Body of pancreas (tissue), 4 donors: ENCODE results near the gene RIPOR2.

Source experiments
- POLR2A ChIP-seq, 3 donors: fragments of 450-650 bp; IDR thresholded peaks; one replicate each; pipeline ENCODE4 v1.6.1; 2016; ENCODE audit warnings: antibody characterized with exemption in 3 of 3, mild to moderate bottlenecking in 2 of 3
- TF ChIP-seq, protein P1 (sequence below), 7 experiments: fragments of 450-650 bp in 4 of 7; fragments of 200-600 bp in 3 of 7; sonication (generic) in 3 of 7; IDR thresholded peaks; one replicate each; pipeline ENCODE4 v1.5.1; 2016 to 2019; ENCODE audit warnings: antibody characterized with exemption in 7 of 7

DNA sequence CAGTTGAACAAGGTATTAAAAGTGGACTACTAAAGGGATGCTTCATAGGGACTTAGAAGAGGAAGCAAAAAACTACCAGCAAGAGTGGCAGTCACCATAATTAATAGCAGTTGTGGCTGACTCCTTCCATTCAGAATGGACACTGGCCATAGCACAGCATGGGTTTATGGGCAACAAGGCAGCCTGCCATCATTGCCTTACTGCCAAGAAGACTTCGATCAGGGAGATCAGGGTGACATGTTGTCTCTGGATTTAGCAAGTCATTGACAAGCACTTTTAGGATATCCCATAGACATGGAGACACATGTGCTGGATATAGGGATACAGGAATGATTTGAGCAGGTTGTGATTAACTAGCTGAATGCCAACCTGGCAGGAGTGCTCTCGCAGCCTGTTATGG, 35.3 kb upstream of the RIPOR2 start:
- TF ChIP-seq POLR2A (IDR thresholded peaks at IDR 0.05), result no peak
- TF ChIP-seq, protein P1, sequence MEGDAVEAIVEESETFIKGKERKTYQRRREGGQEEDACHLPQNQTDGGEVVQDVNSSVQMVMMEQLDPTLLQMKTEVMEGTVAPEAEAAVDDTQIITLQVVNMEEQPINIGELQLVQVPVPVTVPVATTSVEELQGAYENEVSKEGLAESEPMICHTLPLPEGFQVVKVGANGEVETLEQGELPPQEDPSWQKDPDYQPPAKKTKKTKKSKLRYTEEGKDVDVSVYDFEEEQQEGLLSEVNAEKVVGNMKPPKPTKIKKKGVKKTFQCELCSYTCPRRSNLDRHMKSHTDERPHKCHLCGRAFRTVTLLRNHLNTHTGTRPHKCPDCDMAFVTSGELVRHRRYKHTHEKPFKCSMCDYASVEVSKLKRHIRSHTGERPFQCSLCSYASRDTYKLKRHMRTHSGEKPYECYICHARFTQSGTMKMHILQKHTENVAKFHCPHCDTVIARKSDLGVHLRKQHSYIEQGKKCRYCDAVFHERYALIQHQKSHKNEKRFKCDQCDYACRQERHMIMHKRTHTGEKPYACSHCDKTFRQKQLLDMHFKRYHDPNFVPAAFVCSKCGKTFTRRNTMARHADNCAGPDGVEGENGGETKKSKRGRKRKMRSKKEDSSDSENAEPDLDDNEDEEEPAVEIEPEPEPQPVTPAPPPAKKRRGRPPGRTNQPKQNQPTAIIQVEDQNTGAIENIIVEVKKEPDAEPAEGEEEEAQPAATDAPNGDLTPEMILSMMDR (IDR thresholded peaks at IDR 0.05), result no peak
